PC-3 (cell line): ENCODE results near the gene BMP7.

Experiments
- EZH2 ChIP-seq: fragments of 300-600 bp; sonication (generic); IDR thresholded peaks from one replicate; pipeline ENCODE4 v1.6.1; 2017; ENCODE audit warnings: antibody characterized with exemption, mild to moderate bottlenecking, low read length; ENCODE audit not compliant: unreplicated experiment
- TF ChIP-seq, protein P1 (sequence below): fragments of 300-600 bp; sonication (generic); conservative IDR thresholded peaks from 2 replicates; pipeline ENCODE4 v1.5.1; 2017; ENCODE audit warnings: antibody characterized with exemption, low read depth, mild to moderate bottlenecking, low read length

DNA sequence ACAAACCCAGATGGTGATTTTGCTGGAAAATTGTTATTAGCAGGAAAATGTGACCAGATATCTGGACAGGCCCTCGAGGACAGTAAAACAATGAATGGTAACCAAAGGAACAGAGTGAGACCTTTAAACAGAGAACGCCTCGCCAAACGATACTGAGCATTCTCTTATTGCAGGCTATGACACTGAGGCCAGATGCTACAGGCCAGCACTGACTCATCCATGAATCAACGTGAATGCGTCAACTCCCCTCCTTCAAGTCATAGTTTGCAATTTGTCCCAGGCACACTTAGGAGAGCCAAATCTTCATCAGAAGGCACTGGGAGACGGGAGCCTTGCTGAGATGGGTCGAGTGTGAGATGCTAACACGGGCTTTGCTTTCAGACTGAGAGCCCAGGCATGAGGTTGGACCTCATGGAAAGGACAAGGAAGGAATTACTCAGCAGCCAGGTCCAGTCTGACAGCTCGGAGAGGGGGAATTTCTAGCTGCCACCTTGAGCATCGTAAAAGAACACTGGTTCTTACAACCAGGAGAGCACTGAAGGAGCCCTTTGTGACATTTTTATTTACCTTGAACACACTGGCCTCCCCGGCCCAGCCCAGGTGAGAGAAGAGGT, 60.7 kb downstream of the BMP7 start:
- TF ChIP-seq EZH2: no peak
- TF ChIP-seq, protein P1, sequence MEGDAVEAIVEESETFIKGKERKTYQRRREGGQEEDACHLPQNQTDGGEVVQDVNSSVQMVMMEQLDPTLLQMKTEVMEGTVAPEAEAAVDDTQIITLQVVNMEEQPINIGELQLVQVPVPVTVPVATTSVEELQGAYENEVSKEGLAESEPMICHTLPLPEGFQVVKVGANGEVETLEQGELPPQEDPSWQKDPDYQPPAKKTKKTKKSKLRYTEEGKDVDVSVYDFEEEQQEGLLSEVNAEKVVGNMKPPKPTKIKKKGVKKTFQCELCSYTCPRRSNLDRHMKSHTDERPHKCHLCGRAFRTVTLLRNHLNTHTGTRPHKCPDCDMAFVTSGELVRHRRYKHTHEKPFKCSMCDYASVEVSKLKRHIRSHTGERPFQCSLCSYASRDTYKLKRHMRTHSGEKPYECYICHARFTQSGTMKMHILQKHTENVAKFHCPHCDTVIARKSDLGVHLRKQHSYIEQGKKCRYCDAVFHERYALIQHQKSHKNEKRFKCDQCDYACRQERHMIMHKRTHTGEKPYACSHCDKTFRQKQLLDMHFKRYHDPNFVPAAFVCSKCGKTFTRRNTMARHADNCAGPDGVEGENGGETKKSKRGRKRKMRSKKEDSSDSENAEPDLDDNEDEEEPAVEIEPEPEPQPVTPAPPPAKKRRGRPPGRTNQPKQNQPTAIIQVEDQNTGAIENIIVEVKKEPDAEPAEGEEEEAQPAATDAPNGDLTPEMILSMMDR: no peak
